HG02852 (cell line): ENCODE measurements around the gene DNAJB8.

Source experiments
- ATAC-seq: cut with Tn5 transposase; IDR thresholded peaks from one replicate; pipeline ENCODE4 v1.9.1; 2021; ENCODE audit warnings: mild to moderate bottlenecking, moderate library complexity; ENCODE audit not compliant: unreplicated experiment

DNAJB8 gene

GRCh38 chr3:128466840-128467541 is at the start of gene DNAJB8:
TSS of gene DNAJB8 (minus strand) at chr3:128466890. CDS start at chr3:128463245, 3,645 bp downstream.
- no peak for ATAC-seq

- no peak for ATAC-seq
These were observed 49.3 kb upstream of the DNAJB8 start for GRCh38 chr3:128515967-128516366.

DNA sequence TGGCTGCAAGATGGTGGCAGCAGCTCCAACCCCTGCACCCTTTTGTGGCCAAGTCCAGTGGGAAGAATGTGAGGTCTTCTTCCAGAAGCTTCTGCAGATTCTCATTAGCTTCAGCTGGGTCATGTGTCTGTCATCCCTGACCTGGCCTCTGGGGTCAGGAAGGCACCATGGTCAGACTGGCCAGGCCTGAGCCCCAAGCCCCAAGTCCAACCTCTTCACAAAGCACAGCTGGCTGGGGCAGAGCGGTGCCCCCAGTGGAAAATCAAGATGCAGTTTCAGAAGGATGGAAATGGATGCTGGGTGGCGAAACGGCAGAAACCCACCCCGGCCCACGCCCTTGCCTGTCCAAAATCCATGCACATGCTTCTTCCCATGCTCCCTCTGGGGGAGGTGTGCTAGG is 42.2 kb upstream of the DNAJB8 start:
- no peak for ATAC-seq

GRCh38 chr3:128506754-128507153 is 40.1 kb upstream of the DNAJB8 start:
- no peak for ATAC-seq

GRCh38 chr3:128505771-128506170 is 39.1 kb upstream of the DNAJB8 start:
- no peak for ATAC-seq

DNA sequence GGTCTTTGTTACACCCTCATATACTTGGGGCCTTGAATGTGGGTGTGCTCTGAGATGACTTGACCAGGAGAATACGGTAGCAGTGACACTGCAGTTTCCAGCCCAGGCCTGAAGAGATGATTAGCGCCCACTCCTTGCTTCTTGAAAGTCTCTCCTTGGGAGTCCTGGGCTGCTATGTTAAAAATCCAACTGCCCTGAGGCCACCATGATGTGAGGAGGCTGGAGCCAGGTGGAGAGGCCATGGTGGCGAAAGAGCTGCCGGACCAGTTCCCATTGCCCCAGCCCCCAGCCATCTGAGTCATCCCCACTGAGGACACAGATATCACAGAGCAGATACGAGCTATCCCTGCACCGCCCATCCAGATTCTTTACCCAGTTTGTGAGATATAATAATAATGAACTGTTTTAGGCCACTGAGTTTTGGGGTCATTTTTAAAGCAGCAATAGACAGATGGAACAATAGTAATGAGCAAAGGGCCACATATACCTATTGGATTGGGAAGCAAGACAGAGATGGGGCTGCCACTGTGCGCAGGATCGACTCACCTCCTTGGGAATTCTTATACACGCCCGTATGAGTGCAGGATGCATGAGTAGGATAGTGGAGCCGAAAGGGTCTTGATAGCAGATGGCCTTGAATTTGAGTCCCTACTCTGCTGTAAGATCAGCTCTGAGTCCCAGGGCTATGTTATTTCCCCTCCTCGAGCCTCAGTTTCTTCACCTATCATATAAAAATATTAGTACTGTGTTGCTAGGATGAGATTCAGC is 38.5 kb upstream of the DNAJB8 start:
- no peak for ATAC-seq

- no peak for ATAC-seq
These were observed 37.8 kb upstream of the DNAJB8 start for GRCh38 chr3:128504533-128504915.

- no peak for ATAC-seq
These were observed 37.3 kb upstream of the DNAJB8 start for GRCh38 chr3:128503751-128504532.

DNA sequence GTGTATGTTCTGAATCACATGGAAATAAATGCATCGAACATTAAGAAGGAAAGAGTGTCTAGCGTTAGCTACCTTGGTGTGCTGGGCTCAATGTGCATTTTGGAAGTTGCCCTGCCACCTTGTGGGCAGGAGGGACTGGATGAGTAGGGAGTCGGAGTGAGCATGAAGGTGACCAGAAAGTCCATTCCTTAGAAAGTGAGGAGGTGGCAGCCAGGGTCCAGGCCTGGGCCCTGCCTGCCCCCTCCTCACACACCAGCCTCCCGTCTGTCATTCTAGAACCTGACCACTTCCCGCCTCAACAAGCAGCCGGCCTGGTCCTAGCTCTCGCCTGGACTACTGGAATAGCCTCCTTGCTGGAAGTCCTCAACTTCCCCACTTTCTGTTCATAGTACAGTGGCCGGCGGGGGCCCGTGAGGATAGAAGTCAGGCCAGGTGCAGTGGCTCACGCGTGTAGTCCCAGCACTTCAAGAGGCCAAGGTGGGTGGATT is 36.5 kb upstream of the DNAJB8 start:
- ATAC-seq: no peak

DNA sequence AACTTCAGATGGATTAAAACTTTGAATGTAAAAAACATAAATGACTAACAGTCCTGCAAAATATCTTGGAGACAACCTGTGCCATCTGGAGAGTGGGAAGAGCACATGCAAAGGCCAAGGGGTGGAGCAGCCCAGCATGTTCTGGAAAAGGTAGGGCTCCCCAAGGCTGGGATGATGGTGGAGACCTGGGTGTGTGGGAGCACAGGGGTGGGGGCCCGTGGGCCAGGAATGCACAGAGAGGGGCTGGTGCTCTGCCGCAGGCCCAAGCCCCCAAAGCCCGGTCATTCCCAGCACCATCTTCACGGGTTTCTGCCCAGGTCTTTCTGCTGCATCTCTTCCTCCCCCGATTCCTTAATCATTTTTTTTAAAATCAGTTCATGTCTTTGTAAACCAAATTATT is 36.0 kb upstream of the DNAJB8 start:
- no peak for ATAC-seq

GRCh38 chr3:128501431-128501830 is 34.7 kb upstream of the DNAJB8 start:
- no peak for ATAC-seq

DNA sequence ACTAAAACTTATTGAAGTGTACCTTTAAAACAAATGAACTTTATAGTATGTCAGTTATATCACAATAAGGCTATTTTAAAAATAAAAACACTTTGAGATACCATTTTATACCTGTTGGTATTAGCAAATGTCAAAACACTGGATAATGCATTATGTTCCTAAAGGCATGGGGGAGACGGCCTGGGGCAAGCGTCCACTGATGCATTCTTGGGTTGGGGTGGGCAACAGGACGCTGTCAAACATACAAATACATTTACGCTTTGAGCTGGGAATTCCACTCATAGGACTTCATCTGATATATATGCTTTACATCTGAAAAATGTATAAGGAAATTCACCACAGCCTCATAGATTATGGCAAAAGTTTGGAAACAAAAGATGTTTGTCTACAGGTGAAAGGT is 33.9 kb upstream of the DNAJB8 start:
- ATAC-seq: no peak

DNA sequence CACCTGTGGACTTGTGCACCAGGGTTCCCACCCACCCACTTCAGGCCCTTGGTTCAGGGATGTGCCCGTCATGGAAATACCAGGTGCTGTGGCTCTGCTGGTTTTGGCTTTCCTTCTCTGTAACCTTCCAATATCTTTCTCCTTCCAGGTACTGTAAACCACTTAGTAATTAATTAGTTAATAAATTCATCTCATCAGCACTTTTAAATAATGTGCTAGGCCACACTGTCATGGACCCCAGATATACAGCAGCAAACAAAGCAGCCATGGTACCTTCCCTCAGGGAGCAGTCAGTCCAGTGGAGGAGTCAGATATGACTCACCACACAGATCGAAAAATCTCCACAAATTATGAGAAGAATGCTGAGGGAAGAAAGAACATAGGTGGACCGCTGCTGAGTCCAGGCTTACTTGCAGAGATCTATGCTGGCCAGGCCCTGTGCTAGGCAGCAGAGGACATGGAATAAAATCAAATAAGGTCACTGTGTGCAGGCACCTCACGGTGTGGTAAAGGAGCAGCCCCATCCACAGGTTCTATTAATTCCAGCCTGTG is 33.1 kb upstream of the DNAJB8 start:
- no peak for ATAC-seq

DNA sequence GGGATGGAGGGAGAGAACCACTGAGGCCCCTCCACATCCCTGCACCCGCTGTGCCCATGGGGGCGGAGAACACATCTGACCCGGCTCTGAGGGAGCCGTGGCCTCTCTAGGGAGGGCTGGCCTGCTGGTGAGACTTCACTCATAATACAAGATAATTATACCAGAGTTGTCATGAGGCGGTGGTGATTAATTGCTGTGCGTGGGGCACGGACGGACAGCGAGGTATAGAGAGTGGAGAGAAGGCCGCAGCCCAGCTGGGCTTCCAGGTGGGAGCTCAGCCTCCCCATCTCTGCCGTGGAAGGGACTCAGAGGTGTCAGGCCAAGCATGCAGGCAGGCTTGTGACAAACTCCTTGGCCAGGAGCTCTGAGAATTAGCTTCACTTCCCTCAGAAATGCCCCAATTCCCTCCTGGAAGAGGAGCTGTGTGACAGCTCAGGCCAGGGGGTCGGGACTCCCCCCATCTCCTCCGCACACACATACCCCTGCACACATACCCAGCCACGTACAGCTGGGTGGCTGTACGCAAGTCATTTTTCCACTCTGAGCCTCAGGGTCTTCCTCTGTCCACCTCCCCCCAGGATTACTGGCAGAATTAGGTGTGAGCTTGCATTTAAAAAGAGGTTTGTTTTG is 32.3 kb upstream of the DNAJB8 start:
- ATAC-seq: no peak

GRCh38 chr3:128498127-128498626 is 31.5 kb upstream of the DNAJB8 start:
- ATAC-seq: no peak

DNA sequence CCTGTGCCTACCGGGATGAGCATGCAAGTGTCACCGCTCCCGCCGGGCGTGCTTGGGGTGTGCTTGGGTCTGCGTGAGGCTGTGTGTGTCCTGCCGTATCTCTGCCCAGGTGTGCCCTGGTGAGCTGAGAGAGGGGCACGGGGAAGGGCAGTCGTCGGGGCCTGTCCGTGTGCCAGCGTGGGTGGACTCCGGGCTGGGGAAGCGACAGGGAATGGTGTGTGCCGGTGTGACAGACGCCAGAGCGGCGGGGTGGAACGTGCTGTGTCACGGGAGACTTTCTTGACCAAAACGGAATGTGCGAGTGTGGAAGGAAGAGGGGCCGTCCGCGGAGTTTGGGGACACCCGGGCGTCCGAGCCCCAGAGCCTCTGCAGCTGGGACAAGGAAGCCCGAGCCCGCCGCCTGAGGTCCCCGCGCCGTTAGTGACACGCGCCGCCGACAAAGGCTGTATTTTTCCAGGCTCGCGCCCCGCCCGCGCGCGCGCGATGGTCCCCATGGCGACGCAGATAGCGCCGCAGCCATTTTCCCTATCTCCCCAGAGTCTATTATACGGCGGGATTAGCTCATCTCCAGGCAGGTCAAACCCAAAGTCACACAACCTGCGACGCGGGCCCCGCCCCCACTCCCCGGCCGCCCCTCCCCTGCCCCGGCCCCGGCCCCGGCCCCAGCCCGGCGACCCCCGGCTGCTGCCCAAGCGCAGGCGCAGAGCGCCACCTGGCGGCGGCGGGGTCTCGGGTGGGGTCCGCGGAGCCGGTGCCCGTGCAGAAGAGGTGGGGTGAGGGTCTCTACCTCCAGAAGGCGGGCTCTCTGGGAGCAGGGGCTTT is 30.8 kb upstream of the DNAJB8 start:
- no peak for ATAC-seq

GRCh38 chr3:128496602-128497304 is 30.1 kb upstream of the DNAJB8 start:
- no peak for ATAC-seq

DNA sequence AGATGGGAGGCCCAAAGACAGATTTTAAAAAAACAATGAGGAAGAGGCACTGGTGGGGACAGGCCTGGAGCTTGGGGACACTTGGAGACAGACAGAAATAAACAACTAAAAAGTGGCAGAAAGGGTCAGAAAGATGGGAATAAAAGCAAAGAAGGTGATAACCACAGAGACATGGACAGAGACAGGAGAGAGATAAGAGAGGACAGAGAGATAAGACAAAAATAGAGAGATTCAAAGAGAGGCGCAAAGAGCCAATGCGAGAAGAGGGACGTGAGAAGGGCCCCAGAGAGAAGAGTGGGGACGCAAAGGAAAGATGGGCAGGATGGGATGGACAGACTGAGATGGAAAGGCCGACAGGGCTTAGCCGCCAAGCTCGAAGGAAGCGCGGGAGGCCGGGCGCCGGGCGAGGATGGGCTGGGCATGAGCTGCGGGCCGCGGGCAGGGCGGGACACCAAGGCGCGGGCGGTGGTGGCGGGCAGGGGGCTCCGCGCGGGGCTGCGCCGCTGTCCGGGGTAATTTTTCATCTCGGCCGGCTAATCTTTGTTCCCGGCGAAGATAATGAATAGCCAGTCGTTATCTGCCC is 29.4 kb upstream of the DNAJB8 start:
- no peak for ATAC-seq
